ENCODE data around the gene MRPS17. TPM values are rescaled to one million over a fixed set of nuclear protein-coding genes. Genes with fewer than 3 reads are reported as not detected.

The MRPS17 gene
- total RNA-seq, 1 experiment from 2014 or later = 14.1 TPM

DNA sequence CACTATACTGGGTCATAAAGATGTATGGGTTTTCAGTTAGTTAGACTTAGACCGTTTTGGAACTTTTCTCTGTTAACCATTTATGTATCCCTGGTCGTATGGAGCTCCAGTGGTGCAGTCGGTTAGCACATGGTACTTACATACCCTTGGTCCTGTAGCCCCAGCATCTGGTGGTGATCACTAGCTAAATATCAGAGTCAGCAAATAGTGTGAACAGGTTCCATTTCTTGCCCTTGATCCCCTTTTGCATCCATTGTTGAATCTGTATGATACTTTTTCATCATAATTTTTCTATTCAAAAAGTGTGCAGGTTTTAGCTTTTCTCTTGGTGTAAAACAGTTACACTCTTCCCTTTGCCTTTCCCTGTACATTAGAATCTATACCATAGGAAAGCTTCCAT, 28.6 kb downstream of the MRPS17 start:
- H3K4me2 ChIP-seq (ENCODE audit: low read depth, low read length, poor library complexity, severe bottlenecking) = no peak overlapping the region
- H3K9me2 ChIP-seq (replicated peaks; ENCODE audit: insufficient read depth, low read length) = no peaks in the 10 kb centered on the region
- H3K9ac ChIP-seq (ENCODE audit: low read length) = no peak overlapping the region
- no peaks in the 10 kb centered on the region for H3K27me3 ChIP-seq (ENCODE audit: low read length)
- H3K79me2 ChIP-seq (ENCODE audit: low read length) = peaks cover 24% of the 10 kb centered on the region
- H3K9me3 ChIP-seq (ENCODE audit: low read length) = no peaks in the 10 kb centered on the region
- H3K36me3 ChIP-seq (ENCODE audit: insufficient read depth, low read length) = peaks cover 38% of the 10 kb centered on the region
- no peaks in the 10 kb centered on the region for H3K4me1 ChIP-seq (ENCODE audit: low read length)
- no peak overlapping the region for H3K4me3 ChIP-seq (ENCODE audit: low read length)
- no peak for DNase-seq
- H3K27ac ChIP-seq (ENCODE audit: low read length) = no peak overlapping the region
- no peak overlapping the region for H2AFZ ChIP-seq (ENCODE audit: low read length)
- no peaks in the 10 kb centered on the region for H4K20me1 ChIP-seq (ENCODE audit: insufficient read depth, low read depth, low read length)

DNA sequence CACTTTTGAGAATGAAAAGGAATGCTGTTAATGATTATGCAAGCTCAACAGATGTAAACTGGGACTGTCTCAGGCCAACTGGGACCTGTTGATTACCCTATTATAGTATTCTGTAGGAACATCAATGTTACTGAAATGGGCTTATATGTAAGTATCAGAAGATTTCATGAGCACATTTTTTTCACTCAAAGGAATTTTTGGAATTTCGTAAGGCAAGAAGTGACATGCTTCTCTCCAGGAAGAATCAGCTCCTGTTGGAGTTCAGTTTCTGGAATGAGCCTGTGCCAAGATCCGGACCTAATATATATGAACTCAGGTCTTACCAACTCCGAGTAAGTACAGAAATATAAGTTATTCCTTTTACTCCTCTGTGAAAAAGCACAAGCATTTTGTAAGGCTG, 31.9 kb downstream of the MRPS17 start:
- H3K36me3 ChIP-seq (ENCODE audit: insufficient read depth, low read length) = peaks cover 34% of the 10 kb centered on the region; the same call in 1 of the 2 replicates
- no peak overlapping the region for H3K4me2 ChIP-seq (ENCODE audit: low read depth, low read length, poor library complexity, severe bottlenecking)
- no peak overlapping the region for H2AFZ ChIP-seq (ENCODE audit: low read length)
- DNase-seq = no peak
- no peak overlapping the region for H3K27ac ChIP-seq (ENCODE audit: low read length)
- no peaks in the 10 kb centered on the region for H3K9me3 ChIP-seq (ENCODE audit: low read length)
- no peaks in the 10 kb centered on the region for H3K9me2 ChIP-seq (replicated peaks; ENCODE audit: insufficient read depth, low read length)
- H4K20me1 ChIP-seq (ENCODE audit: insufficient read depth, low read depth, low read length) = no peaks in the 10 kb centered on the region
- H3K4me1 ChIP-seq (ENCODE audit: low read length) = no peaks in the 10 kb centered on the region
- H3K79me2 ChIP-seq (ENCODE audit: low read length) = no peaks in the 10 kb centered on the region
- H3K4me3 ChIP-seq (ENCODE audit: low read length) = no peak overlapping the region
- H3K27me3 ChIP-seq (ENCODE audit: low read length) = no peaks in the 10 kb centered on the region
- no peak overlapping the region for H3K9ac ChIP-seq (ENCODE audit: low read length)

DNA sequence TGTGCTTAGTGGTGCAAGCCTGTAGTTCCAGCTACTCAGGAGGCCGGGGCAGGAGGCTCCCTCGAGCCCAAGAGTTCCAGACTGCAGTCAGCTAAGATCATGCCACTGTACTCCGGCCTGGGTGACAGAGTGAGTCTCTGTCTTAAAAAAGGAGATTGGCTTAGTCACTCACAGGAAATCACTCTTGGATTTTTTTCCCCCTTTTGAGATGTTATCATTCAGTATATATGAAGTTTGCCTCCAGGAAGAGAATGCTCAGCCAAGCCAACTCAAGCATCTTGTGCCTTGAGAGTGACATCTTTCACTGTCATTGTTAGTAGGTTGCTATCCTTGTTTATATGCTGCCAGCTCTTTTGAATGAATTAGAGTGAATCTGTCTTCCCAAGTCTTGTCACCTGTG, 40.7 kb downstream of the MRPS17 start:
- H3K27me3 ChIP-seq (ENCODE audit: low read length) = no peaks in the 10 kb centered on the region
- no peak for DNase-seq
- H3K79me2 ChIP-seq (ENCODE audit: low read length) = no peaks in the 10 kb centered on the region
- H2AFZ ChIP-seq (ENCODE audit: low read length) = no peak overlapping the region
- H3K4me2 ChIP-seq (ENCODE audit: low read depth, low read length, poor library complexity, severe bottlenecking) = no peak overlapping the region
- no peak overlapping the region for H3K4me3 ChIP-seq (ENCODE audit: low read length)
- H3K36me3 ChIP-seq (ENCODE audit: insufficient read depth, low read length) = peaks cover 5% of the 10 kb centered on the region; the same call in 1 of the 2 replicates
- H3K9me3 ChIP-seq (ENCODE audit: low read length) = no peaks in the 10 kb centered on the region
- H3K9ac ChIP-seq (ENCODE audit: low read length) = no peak overlapping the region
- H3K9me2 ChIP-seq (replicated peaks; ENCODE audit: insufficient read depth, low read length) = no peaks in the 10 kb centered on the region
- H3K4me1 ChIP-seq (ENCODE audit: low read length) = no peaks in the 10 kb centered on the region
- no peak overlapping the region for H3K27ac ChIP-seq (ENCODE audit: low read length)
- no peaks in the 10 kb centered on the region for H4K20me1 ChIP-seq (ENCODE audit: insufficient read depth, low read depth, low read length)

DNA sequence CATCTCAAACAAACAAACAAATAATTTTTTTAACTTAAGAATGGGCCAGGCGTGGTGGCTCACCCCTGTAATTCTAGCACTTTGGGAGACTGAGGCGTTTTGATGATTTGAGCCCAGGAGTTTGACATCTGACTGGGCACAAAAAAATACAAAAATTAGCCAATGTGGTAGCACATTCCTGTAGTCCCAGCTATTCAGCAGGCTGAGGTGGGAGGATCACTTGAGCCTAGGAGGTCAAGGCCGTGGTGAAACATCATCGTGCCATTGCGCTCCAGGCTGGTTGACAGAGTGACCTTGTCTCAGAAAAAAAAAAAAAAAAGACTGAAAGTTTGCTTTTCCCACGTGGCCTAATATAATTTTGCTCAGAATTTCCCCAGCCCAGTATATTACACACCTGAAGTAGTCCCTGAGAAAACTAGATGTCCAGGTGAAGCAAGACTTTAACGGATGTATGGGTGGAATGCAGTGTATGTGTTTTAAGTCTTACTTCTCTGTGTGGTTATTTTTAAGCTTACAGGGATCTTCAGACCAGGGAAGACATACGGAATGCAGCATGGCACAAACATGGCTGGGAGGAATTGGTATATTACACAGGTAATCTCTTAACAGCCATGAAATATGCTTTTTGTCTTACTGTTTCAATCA, 45.3 kb downstream of the MRPS17 start:
- DNase-seq = no peak
- no peaks in the 10 kb centered on the region for H3K9me2 ChIP-seq (replicated peaks; ENCODE audit: insufficient read depth, low read length)
- H3K27me3 ChIP-seq (ENCODE audit: low read length) = no peaks in the 10 kb centered on the region
- H3K9me3 ChIP-seq (ENCODE audit: low read length) = no peaks in the 10 kb centered on the region
- no peaks in the 10 kb centered on the region for H3K79me2 ChIP-seq (ENCODE audit: low read length)
- H3K4me3 ChIP-seq (ENCODE audit: low read length) = no peak overlapping the region
- H3K4me1 ChIP-seq (ENCODE audit: low read length) = no peaks in the 10 kb centered on the region
- no peak overlapping the region for H3K27ac ChIP-seq (ENCODE audit: low read length)
- no peak overlapping the region for H3K9ac ChIP-seq (ENCODE audit: low read length)
- no peak overlapping the region for H3K4me2 ChIP-seq (ENCODE audit: low read depth, low read length, poor library complexity, severe bottlenecking)
- H2AFZ ChIP-seq (ENCODE audit: low read length) = no peak overlapping the region
- H4K20me1 ChIP-seq (ENCODE audit: insufficient read depth, low read depth, low read length) = no peaks in the 10 kb centered on the region
- H3K36me3 ChIP-seq (ENCODE audit: insufficient read depth, low read length) = peaks cover 9% of the 10 kb centered on the region; the same call in 1 of the 2 replicates

DNA sequence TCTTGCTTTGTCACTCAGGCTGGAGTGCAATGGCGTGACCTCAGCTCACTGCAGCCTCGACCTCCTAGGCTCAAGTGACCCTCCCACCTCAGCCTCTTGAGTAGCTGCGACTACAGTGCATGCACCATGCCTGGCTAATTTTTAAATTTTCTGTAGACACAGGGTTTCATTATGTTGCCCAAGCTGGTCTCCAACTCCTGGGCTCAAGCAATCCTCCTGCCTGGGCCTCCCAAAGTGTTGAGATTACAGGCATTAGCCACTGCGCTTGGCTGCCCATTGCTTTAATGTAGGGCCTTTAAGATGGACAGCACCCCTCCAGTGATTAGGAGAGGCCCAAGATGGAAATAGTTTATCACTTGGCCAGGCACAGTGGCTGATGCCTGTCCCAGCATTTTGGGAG, 52.1 kb downstream of the MRPS17 start:
- H2AFZ ChIP-seq (ENCODE audit: low read length) = no peak overlapping the region
- no peak for DNase-seq

More for the DNA sequence above, 52.1 kb downstream of the MRPS17 start:
- Histone ChIP-seq H4K20me1 (ENCODE audit: insufficient read depth, low read depth, low read length) (no peaks in the 10 kb centered on the region), H3K36me3 (ENCODE audit: insufficient read depth, low read length) (peaks cover 3% of the 10 kb centered on the region; the same call in 1 of the 2 replicates), H3K4me1 (ENCODE audit: low read length) (peaks cover 6% of the 10 kb centered on the region), H3K9me3 (ENCODE audit: low read length) (no peaks in the 10 kb centered on the region), H3K9ac (ENCODE audit: low read length) (no peak overlapping the region), H3K27me3 (ENCODE audit: low read length) (no peaks in the 10 kb centered on the region), H3K9me2 (replicated peaks; ENCODE audit: insufficient read depth, low read length) (no peaks in the 10 kb centered on the region), H3K4me2 (ENCODE audit: low read depth, low read length, poor library complexity, severe bottlenecking) (no peak overlapping the region), H3K4me3 (ENCODE audit: low read length) (no peak overlapping the region), H3K79me2 (ENCODE audit: low read length) (no peaks in the 10 kb centered on the region), H3K27ac (ENCODE audit: low read length) (no peak overlapping the region)

Other genes with a start within 250 kb of the MRPS17 start
- not detected in 2 replicates for gene SEPTIN14, start 89.1 kb upstream of the MRPS17 start, total RNA-seq (2014; rRNA removed; shearing (Covaris generic); ENCODE audit: low replicate concordance)
- gene ZNF713, start 64.4 kb upstream of the MRPS17 start, total RNA-seq (2014; rRNA removed; shearing (Covaris generic); ENCODE audit: low replicate concordance) = 2.0 and 13.2 TPM in 2 replicates
- gene NIPSNAP2, start 12.7 kb downstream of the MRPS17 start, total RNA-seq (2014; rRNA removed; shearing (Covaris generic); ENCODE audit: low replicate concordance) = 25.9 and 48.6 TPM in 2 replicates
- gene PSPH, start 99.6 kb downstream of the MRPS17 start, total RNA-seq (2014; rRNA removed; shearing (Covaris generic); ENCODE audit: low replicate concordance) = 121 and 200 TPM in 2 replicates
- gene CCT6A, start 99.9 kb downstream of the MRPS17 start, total RNA-seq (2014; rRNA removed; shearing (Covaris generic); ENCODE audit: low replicate concordance) = 149 and 174 TPM in 2 replicates
- gene SUMF2, start 112.4 kb downstream of the MRPS17 start, total RNA-seq (2014; rRNA removed; shearing (Covaris generic); ENCODE audit: low replicate concordance) = 109 and 146 TPM in 2 replicates
- 0.22 and 2.8 TPM in 2 replicates for gene PHKG1, start 141.1 kb downstream of the MRPS17 start, total RNA-seq (2014; rRNA removed; shearing (Covaris generic); ENCODE audit: low replicate concordance)
- 405 and 471 TPM in 2 replicates for gene CHCHD2, start 154.6 kb downstream of the MRPS17 start, total RNA-seq (2014; rRNA removed; shearing (Covaris generic); ENCODE audit: low replicate concordance)
- not detected in 2 replicates for gene NUPR2, start 164.5 kb downstream of the MRPS17 start, total RNA-seq (2014; rRNA removed; shearing (Covaris generic); ENCODE audit: low replicate concordance)

All from Karpas-422 (cell line).